ENCODE data around the gene YWHAB.

DNA sequence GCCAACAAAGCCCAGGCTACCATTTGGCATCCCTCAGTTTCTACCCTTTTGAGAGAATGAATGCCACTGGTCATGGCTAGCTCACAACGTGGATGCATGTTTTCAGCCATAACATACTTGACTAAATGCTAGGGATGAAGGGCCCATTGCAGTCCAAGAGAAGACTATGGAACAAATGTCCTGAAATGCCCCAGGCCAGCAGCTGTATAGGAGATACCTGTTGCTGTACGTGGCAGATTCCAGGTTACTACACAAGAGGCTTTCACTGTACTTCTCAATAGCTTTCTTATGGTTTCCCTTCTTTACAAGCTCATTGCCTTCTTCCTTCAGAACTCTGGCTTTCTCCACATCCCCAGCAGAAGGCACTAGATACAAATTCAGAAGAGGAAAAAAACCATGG is 63.0 kb downstream of the YWHAB start:
- TF ChIP-seq, protein P1, sequence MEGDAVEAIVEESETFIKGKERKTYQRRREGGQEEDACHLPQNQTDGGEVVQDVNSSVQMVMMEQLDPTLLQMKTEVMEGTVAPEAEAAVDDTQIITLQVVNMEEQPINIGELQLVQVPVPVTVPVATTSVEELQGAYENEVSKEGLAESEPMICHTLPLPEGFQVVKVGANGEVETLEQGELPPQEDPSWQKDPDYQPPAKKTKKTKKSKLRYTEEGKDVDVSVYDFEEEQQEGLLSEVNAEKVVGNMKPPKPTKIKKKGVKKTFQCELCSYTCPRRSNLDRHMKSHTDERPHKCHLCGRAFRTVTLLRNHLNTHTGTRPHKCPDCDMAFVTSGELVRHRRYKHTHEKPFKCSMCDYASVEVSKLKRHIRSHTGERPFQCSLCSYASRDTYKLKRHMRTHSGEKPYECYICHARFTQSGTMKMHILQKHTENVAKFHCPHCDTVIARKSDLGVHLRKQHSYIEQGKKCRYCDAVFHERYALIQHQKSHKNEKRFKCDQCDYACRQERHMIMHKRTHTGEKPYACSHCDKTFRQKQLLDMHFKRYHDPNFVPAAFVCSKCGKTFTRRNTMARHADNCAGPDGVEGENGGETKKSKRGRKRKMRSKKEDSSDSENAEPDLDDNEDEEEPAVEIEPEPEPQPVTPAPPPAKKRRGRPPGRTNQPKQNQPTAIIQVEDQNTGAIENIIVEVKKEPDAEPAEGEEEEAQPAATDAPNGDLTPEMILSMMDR (IDR thresholded peaks at IDR 0.05), result no peak
- no peak for TF ChIP-seq POLR2A (IDR thresholded peaks at IDR 0.05)

Data from heart left ventricle (tissue), 13 donors.